HepG2 (cell line): ENCODE data around the gene TTLL1. TPM values are rescaled to one million over a fixed set of nuclear protein-coding genes. Genes with fewer than 3 reads are reported as not detected.

ENCODE experiments used
- ATAC-seq: fragments of 200-7000 bp; cut with Tn5 transposase; 3 replicates; pipeline ENCODE4 v1.9.1; 2020; ENCODE audit warnings: mild to moderate bottlenecking, moderate library complexity
- BruUV-seq: library from RNA; stranded (reverse); fragments of 400-500 nt; replicated peaks from 2 replicates; lab custom pipeline; 2021; lab: Mats Ljungman, UMichigan
- CTCF ChIA-PET: fragments of 300-600 bp; formaldehyde crosslinking; extraction: SDS; loops from one replicate; lab custom pipeline; 2021; ENCODE audit warnings: low total read pairs, inconsistent platforms, low intra/inter-chr PET ratio; lab: Yijun Ruan, JAX
- POLR2A ChIA-PET: fragments of 350-600 bp; sonication (Branson Sonifier 250); formaldehyde crosslinking; loops from one replicate; lab custom pipeline; 2020; ENCODE audit warnings: antibody characterized with exemption, inconsistent platforms; lab: Yijun Ruan, JAX
- DNase-seq: peaks from one replicate; pipeline ENCODE4 v3.0.0-alpha.2; 2015; ENCODE audit warnings: low spot score
- FAIRE-seq: peaks from 3 replicates; lab custom pipeline; 2011; peaks lifted over from hg19 to GRCh38; lab: Jason Lieb, UNC
- H2AFZ ChIP-seq: one replicate; pipeline ENCODE4 v1.6.1; 2011; ENCODE audit warnings: low read length, inconsistent platforms
- H3K27ac ChIP-seq: fragments of 300-600 bp; 3 replicates; pipeline ENCODE4 v1.8.0; 2011; ENCODE audit warnings: mixed run types, mild to moderate bottlenecking, mixed read lengths, low read length, inconsistent platforms; ENCODE audit not compliant: insufficient read depth; ENCODE audit errors: extremely low read length
- H3K27me3 ChIP-seq, 2 experiments: fragments of 200-600 bp in 1 of 2; 2 replicates in 1 of 2; 3 replicates in 1 of 2; pipeline versions ENCODE4 v1.6.0 to v1.8.0; 2011; ENCODE audit warnings: low read length in 2 of 2, mild to moderate bottlenecking in 2 of 2, moderate library complexity in 2 of 2, inconsistent platforms in 1 of 2; ENCODE audit not compliant: insufficient read depth in 2 of 2, control insufficient read depth in 1 of 2
- H3K36me3 ChIP-seq, 2 experiments: fragments of 200-600 bp in 1 of 2; replicated peaks in 1 of 2; 2 replicates in 1 of 2; 3 replicates in 1 of 2; pipeline versions ENCODE4 v1.5.1 to v1.8.0; 2011; ENCODE audit warnings: low read length in 2 of 2, inconsistent platforms in 1 of 2; ENCODE audit not compliant: insufficient read depth in 2 of 2, control insufficient read depth in 1 of 2
- H3K4me1 ChIP-seq: 2 replicates; pipeline ENCODE4 v1.5.1; 2012; ENCODE audit warnings: low read length, inconsistent platforms; ENCODE audit not compliant: insufficient read depth
- H3K4me2 ChIP-seq: 2 replicates; pipeline ENCODE4 v1.6.0; 2011; ENCODE audit warnings: low read depth, low read length, inconsistent platforms
- H3K4me3 ChIP-seq, 3 experiments: fragments of 200-600 bp in 1 of 3; sonication (generic), shearing (Covaris generic) in 1 of 3; replicated peaks in 1 of 3; 2 replicates each; pipeline ENCODE4 v1.5.1; 2011 to 2016; ENCODE audit warnings: low read length in 3 of 3, inconsistent platforms in 2 of 3, low read depth in 2 of 3, mild to moderate bottlenecking in 2 of 3, control low read depth in 1 of 3, mixed read lengths in 1 of 3; ENCODE audit not compliant: insufficient read depth in 1 of 3
- H3K79me2 ChIP-seq: one replicate; pipeline ENCODE4 v1.6.1; 2011; ENCODE audit warnings: low read length, inconsistent platforms; ENCODE audit not compliant: insufficient read depth
- H3K9ac ChIP-seq: 2 replicates; pipeline ENCODE4 v1.6.0; 2011; ENCODE audit warnings: mild to moderate bottlenecking, low read depth, low read length, inconsistent platforms; ENCODE audit not compliant: insufficient read depth
- H3K9me3 ChIP-seq: 2 replicates; pipeline ENCODE4 v1.5.1; 2012; ENCODE audit warnings: mild to moderate bottlenecking, low read length
- H4K20me1 ChIP-seq: 2 replicates; pipeline ENCODE4 v1.6.0; 2011; ENCODE audit warnings: inconsistent platforms, mild to moderate bottlenecking, low read length, moderate library complexity; ENCODE audit not compliant: insufficient read depth
- FIP1L1 ChIP-seq: fragments of 200-400 bp; formaldehyde crosslinking; IDR thresholded peaks from 2 replicates; pipeline ENCODE4 v1.6.1; 2018; ENCODE audit warnings: low read depth, mild to moderate bottlenecking, low read length, moderate library complexity, borderline replicate concordance; ENCODE audit not compliant: insufficient read depth
- IRF2 ChIP-seq: IDR thresholded peaks from 2 replicates; pipeline ENCODE4 v1.6.1; 2018; ENCODE audit warnings: missing genetic modification reagents, missing compliant biosample characterization
- KDM4B ChIP-seq: sonication (generic); formaldehyde crosslinking; IDR thresholded peaks from 2 replicates; pipeline ENCODE4 v1.4.0; 2020; ENCODE audit warnings: missing genetic modification reagents
- PHF5A ChIP-seq: IDR thresholded peaks from one replicate; pipeline ENCODE4 v1.6.1; 2018; ENCODE audit warnings: low read depth, missing genetic modification reagents; ENCODE audit not compliant: unreplicated experiment
- PLRG1 ChIP-seq: fragments of 450-650 bp; conservative IDR thresholded peaks from 2 replicates; pipeline ENCODE4 v1.6.1; 2016
- RFX1 ChIP-seq: fragments of 450-650 bp; IDR thresholded peaks from 2 replicates; pipeline ENCODE4 v1.6.1; 2017
- TGIF2 ChIP-seq: IDR thresholded peaks from 2 replicates; pipeline ENCODE4 v1.6.1; 2016; ENCODE audit warnings: control low read depth, missing compliant biosample characterization
- TSC22D2 ChIP-seq: sonication (generic); formaldehyde crosslinking; IDR thresholded peaks from 2 replicates; pipeline ENCODE4 v1.5.1; 2020; ENCODE audit warnings: missing genetic modification reagents, mild to moderate bottlenecking, borderline replicate concordance
- ZNF333 ChIP-seq: sonication (generic); formaldehyde crosslinking; IDR thresholded peaks from 2 replicates; pipeline ENCODE4 v1.4.0; 2020; ENCODE audit warnings: mild to moderate bottlenecking, missing genetic modification reagents, borderline replicate concordance
- ZNF546 ChIP-seq: sonication (generic); formaldehyde crosslinking; conservative IDR thresholded peaks from 2 replicates; pipeline ENCODE4 v1.8.1; 2023; ENCODE audit warnings: mild to moderate bottlenecking, missing genetic modification reagents
- WGBS: methylation state at CpG from one replicate; pipeline ENCODE4 v1.1.6; 2017; ENCODE audit warnings: low lambda C conversion rate; 5-methylcytosine and 5-hydroxymethylcytosine counted together
- in situ Hi-C: cut with HindIII; loops from 2 replicates; pipeline ENCODE4 v1.10.0; 2017; ENCODE audit warnings: low pct_unique_long_range_greater_than_20kb; ENCODE audit not compliant: extremely low pct_ligation_motif_present
- intact Hi-C: fragments of 100-400 bp; cut with micrococcal nuclease; formaldehyde crosslinking; loops from one replicate; pipeline ENCODE4 v1.10.0; 2022; ENCODE audit not compliant: unreplicated experiment
- polyA plus RNA-seq, 8 experiments: library from polyadenylated mRNA; depleted of rRNA in 3 of 8; stranded (reverse) in 7 of 8; unstranded in 1 of 8; fragments of >200 nt; fragmentation: Illumina TruSeq in 4 of 8; extraction: Trizol in 4 of 8; gene quantifications; 2 replicates each; pipeline versions ENCODE4 v1.2.1 to v1.2.3, GENCODE V29; 2011 to 2016; ENCODE audit warnings: low read depth in 4 of 8, missing spikeins in 1 of 8, mixed read lengths in 1 of 8; ENCODE audit not compliant: insufficient read depth in 1 of 8
- total RNA-seq, 5 experiments: library from RNA; depleted of rRNA; stranded (reverse); fragments of >200 nt; fragmentation: Illumina TruSeq; extraction: Trizol; gene quantifications; 2 replicates each; pipeline ENCODE4 v1.2.3, GENCODE V29; 2016; ENCODE audit warnings: low read depth in 1 of 5
- TF ChIP-seq, protein P1 (sequence below): sonication (generic); formaldehyde crosslinking; IDR thresholded peaks from 2 replicates; pipeline ENCODE4 v1.5.0; 2020; ENCODE audit warnings: mild to moderate bottlenecking, missing genetic modification reagents, moderate library complexity
- TF ChIP-seq, protein P2 (sequence below): sonication (generic); formaldehyde crosslinking; IDR thresholded peaks from 2 replicates; pipeline ENCODE4 v1.4.0; 2020; ENCODE audit warnings: missing genetic modification reagents, borderline replicate concordance
- TF ChIP-seq, protein P3 (sequence below): sonication (generic); formaldehyde crosslinking; IDR thresholded peaks from 2 replicates; pipeline ENCODE4 v1.4.0; 2020; ENCODE audit warnings: mild to moderate bottlenecking, missing genetic modification reagents
- TF ChIP-seq, protein P4 (sequence below): sonication (generic); formaldehyde crosslinking; IDR thresholded peaks from 2 replicates; pipeline ENCODE4 v1.4.0; 2020; ENCODE audit warnings: missing genetic modification reagents, mild to moderate bottlenecking, borderline replicate concordance
- TF ChIP-seq, protein P5 (sequence below): sonication (generic); formaldehyde crosslinking; IDR thresholded peaks from 2 replicates; pipeline ENCODE4 v1.8.0; 2022; ENCODE audit warnings: missing genetic modification reagents, mild to moderate bottlenecking, moderate library complexity, borderline replicate concordance
- TF ChIP-seq, protein P6 (sequence below): sonication (generic); formaldehyde crosslinking; IDR thresholded peaks from 2 replicates; pipeline ENCODE4 v1.4.0; 2020; ENCODE audit warnings: mild to moderate bottlenecking, low read depth, missing genetic modification reagents

Gene TTLL1
- total and polyA plus RNA-seq, 2 of the 13 experiments (the other 11 are each of a cell fraction or from before 2014, with no cell fraction given) = 1.6 to 5.3 TPM

DNA sequence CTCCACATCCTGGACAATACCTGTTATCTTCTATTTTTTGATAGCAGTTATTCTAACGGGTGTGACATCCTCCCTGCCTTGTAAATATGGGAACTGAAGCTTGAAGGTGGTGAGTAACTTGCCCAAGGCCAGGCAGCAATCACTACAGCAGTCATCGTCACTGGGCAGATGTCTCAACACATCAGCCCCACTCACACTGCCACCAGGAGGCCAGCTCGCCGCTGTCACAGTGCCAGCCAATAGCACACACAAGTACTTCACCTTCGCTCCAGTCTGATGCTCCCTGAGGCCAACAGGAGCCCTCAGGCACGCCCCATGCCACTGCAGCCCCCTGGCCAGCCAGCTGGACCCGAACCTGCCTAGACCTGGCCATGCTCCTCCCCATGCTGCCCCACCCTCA is 4.9 kb upstream of the TTLL1 start (continued):
- TF ChIP-seq, protein P1, sequence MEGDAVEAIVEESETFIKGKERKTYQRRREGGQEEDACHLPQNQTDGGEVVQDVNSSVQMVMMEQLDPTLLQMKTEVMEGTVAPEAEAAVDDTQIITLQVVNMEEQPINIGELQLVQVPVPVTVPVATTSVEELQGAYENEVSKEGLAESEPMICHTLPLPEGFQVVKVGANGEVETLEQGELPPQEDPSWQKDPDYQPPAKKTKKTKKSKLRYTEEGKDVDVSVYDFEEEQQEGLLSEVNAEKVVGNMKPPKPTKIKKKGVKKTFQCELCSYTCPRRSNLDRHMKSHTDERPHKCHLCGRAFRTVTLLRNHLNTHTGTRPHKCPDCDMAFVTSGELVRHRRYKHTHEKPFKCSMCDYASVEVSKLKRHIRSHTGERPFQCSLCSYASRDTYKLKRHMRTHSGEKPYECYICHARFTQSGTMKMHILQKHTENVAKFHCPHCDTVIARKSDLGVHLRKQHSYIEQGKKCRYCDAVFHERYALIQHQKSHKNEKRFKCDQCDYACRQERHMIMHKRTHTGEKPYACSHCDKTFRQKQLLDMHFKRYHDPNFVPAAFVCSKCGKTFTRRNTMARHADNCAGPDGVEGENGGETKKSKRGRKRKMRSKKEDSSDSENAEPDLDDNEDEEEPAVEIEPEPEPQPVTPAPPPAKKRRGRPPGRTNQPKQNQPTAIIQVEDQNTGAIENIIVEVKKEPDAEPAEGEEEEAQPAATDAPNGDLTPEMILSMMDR = peak; percentile 69
- no peak for TF ChIP-seq RFX1
- TF ChIP-seq, protein P2, sequence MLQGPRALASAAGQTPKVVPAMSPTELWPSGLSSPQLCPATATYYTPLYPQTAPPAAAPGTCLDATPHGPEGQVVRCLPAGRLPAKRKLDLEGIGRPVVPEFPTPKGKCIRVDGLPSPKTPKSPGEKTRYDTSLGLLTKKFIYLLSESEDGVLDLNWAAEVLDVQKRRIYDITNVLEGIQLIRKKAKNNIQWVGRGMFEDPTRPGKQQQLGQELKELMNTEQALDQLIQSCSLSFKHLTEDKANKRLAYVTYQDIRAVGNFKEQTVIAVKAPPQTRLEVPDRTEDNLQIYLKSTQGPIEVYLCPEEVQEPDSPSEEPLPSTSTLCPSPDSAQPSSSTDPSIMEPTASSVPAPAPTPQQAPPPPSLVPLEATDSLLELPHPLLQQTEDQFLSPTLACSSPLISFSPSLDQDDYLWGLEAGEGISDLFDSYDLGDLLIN (CRISPR knock-in tag) = no peak

DNA sequence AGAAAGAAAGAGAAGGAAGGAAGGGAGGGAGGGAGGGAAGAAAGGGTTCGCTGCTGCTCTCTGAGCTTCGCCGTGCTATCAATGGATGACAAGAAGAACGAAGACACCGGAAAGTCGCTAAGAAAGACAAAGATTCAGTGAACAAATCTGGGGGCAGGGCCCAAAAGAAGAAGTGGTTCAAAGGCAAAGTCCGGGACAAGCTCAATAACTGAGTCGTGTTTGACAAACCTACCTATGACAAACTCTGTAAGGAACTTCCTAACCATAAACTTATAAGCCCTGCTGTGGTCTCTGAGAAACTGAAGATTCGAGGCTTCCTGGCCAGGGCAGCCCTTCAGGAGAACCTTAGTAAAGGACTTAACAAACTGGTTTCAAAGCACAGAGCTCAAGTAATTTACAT is 2.9 kb upstream of the TTLL1 start:
- Histone ChIP-seq H3K4me1 (peaks cover 41% of the 10 kb centered on the region), H3K9me3 (peaks cover 9% of the 10 kb centered on the region), H2AFZ (no peak overlapping the region), H3K27me3 (no peaks in the 10 kb centered on the region), H3K4me3 (no peak overlapping the region), H3K79me2 (no peaks in the 10 kb centered on the region), H3K36me3 (no peaks in the 10 kb centered on the region), H3K27ac (no peak overlapping the region), H4K20me1 (no peaks in the 10 kb centered on the region), H3K9ac (no peak overlapping the region), H3K4me2 (peak overlapping the region; percentile 27; the same call in 1 of the 2 replicates)
- CTCF ChIA-PET = no interaction called here
- no TSS peak for BruUV-seq
- FAIRE-seq (no peak), ATAC-seq (no peak), DNase-seq (no peak)
- in situ Hi-C loops = no loop called here
- intact Hi-C loops = loop anchor here (5.0 kb wide), 2 partner anchors 35 to 470 kb away; no protein-coding TSS in a partner anchor
- 21% methylated on average over 9 of the region's 9 CpGs for WGBS
- POLR2A ChIA-PET = interaction anchor here (1.0 to 1.2 kb wide), 2 partner anchors 12 to 99 kb away, joined by 3 to 4 read pairs; no protein-coding TSS in a partner anchor
- TF ChIP-seq, protein P3, sequence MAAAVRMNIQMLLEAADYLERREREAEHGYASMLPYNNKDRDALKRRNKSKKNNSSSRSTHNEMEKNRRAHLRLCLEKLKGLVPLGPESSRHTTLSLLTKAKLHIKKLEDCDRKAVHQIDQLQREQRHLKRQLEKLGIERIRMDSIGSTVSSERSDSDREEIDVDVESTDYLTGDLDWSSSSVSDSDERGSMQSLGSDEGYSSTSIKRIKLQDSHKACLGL (CRISPR knock-in tag) = no peak
- TF ChIP-seq TSC22D2 (CRISPR knock-in tag) (no peak), ZNF546 (CRISPR knock-in tag) (no peak), FIP1L1 (no peak), KDM4B (no peak), ZNF333 (CRISPR knock-in tag) (no peak), IRF2 (CRISPR knock-in tag) (no peak), PHF5A (CRISPR knock-in tag) (no peak), PLRG1 (no peak), TGIF2 (CRISPR knock-in tag) (no peak)
- TF ChIP-seq, protein P4, sequence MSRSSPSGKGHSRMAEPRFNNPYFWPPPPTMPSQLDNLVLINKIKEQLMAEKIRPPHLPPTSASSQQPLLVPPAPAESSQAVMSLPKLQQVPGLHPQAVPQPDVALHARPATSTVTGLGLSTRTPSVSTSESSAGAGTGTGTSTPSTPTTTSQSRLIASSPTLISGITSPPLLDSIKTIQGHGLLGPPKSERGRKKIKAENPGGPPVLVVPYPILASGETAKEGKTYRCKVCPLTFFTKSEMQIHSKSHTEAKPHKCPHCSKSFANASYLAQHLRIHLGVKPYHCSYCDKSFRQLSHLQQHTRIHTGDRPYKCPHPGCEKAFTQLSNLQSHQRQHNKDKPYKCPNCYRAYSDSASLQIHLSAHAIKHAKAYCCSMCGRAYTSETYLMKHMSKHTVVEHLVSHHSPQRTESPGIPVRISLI (CRISPR knock-in tag) = no peak
- TF ChIP-seq, protein P5, sequence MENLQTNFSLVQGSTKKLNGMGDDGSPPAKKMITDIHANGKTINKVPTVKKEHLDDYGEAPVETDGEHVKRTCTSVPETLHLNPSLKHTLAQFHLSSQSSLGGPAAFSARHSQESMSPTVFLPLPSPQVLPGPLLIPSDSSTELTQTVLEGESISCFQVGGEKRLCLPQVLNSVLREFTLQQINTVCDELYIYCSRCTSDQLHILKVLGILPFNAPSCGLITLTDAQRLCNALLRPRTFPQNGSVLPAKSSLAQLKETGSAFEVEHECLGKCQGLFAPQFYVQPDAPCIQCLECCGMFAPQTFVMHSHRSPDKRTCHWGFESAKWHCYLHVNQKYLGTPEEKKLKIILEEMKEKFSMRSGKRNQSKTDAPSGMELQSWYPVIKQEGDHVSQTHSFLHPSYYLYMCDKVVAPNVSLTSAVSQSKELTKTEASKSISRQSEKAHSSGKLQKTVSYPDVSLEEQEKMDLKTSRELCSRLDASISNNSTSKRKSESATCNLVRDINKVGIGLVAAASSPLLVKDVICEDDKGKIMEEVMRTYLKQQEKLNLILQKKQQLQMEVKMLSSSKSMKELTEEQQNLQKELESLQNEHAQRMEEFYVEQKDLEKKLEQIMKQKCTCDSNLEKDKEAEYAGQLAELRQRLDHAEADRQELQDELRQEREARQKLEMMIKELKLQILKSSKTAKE (CRISPR knock-in tag) = no peak
- TF ChIP-seq, protein P6, sequence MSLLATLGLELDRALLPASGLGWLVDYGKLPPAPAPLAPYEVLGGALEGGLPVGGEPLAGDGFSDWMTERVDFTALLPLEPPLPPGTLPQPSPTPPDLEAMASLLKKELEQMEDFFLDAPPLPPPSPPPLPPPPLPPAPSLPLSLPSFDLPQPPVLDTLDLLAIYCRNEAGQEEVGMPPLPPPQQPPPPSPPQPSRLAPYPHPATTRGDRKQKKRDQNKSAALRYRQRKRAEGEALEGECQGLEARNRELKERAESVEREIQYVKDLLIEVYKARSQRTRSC (CRISPR knock-in tag) = no peak
